GM19239 (cell line): ENCODE measurements around the gene RASA3.

Experiments
- DNase-seq: peaks from one replicate; pipeline ENCODE4 v3.0.0; 2011; ENCODE audit warnings: low spot score; ENCODE audit not compliant: insufficient read length
- FAIRE-seq: peaks from 2 replicates; lab custom pipeline; 2011; peaks lifted over from hg19 to GRCh38; lab: Jason Lieb, UNC

RASA3 gene

DNA sequence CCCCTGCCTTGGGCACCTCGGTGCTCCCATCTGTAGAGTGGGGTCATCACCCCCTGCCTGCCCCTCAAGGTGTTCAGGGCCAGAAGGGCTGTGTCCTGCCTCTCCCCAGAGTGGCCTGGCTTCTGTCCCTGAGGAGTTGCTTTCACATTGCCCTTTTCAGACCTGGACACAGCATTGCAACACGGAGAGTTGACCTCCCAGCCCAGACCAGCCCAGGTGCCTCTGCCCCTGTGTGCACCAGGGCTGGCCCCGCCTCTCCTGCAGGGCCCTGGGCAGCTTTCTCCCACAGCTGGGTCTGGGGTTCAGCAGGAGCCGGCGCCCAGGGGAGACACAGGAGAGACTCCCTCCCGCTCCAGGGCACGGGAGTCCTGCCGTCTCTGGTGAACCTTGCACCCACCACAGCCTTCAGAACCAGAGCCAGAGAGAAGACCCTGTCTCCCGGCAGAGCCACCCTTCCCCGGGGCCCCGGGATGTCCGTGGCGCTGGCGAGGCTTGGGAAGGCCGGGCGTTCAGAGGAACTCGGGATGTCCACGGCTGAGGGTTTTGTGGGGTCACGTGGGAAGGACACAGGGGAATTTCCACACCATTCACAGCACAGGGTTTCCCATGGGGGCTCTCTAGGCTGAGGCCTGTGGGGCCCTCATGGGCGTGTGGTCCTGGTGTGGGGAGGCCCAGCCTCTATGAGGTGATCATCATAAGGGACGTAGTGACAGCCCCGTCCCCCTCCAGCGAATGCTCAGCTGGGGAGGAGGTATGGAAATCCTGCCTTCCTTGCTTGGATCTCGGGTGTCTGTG is 181.8 kb downstream of the RASA3 start:
- FAIRE-seq (no peak), DNase-seq (no peak)

DNA sequence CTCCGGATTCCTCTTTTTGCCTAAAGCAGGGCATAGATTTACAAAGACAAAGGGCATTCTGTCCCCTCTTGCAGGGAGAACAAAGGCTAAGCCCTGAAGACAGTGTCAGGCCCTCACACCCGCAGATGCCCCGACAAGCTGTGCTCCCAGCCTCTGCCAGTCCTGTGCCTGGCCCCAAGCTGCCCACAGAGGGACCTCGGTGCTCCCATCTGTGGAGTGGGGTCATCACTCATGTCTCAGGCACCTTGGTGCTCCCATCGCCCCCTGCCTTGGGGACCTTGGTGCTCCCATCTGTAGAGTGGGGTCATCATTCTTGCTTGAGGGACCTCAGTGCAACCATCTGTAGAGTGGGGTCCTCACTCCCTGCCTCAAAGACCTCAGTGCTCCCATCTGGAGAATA is 182.9 kb downstream of the RASA3 start:
- FAIRE-seq (no peak), DNase-seq (no peak)

GRCh38 chr13:113948034-113948742 is 184.2 kb downstream of the RASA3 start:
- DNase-seq (no peak), FAIRE-seq (no peak)

DNA sequence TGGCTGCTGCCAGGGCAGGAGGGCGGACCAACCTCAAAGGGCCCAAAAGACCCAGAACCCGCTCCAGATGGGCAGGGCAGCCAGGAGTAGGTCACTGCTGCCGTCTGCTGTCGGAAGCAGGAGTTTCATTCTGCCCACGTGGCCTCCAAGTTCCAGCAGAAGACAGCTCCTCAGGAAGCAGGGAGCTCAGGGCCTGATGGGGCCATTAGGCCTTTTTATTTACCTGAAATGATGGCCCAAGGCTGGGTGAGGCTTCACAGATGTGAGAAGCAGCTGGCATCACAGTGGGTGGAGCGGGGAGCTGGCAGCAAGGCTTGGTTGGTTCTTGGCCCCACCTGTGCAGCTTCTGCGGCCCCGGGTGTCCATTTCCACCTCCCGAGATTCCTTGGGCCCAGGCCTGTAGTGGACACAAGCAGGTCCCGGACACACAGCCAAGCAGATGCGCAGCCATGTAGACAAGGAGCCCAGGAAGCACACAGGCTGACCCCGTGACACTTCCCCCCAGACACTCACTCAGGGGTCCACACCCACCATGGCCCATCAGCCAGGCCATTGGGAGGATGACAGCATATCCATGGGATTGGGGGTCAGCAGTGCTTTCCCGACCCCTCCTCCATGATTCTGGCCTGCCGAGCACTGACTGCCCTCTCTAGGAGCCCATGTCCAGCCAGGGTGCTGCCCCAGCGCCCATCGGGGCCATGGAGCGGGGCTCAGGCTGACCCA is 185.0 kb downstream of the RASA3 start:
- no peak for DNase-seq
- FAIRE-seq = no peak

DNA sequence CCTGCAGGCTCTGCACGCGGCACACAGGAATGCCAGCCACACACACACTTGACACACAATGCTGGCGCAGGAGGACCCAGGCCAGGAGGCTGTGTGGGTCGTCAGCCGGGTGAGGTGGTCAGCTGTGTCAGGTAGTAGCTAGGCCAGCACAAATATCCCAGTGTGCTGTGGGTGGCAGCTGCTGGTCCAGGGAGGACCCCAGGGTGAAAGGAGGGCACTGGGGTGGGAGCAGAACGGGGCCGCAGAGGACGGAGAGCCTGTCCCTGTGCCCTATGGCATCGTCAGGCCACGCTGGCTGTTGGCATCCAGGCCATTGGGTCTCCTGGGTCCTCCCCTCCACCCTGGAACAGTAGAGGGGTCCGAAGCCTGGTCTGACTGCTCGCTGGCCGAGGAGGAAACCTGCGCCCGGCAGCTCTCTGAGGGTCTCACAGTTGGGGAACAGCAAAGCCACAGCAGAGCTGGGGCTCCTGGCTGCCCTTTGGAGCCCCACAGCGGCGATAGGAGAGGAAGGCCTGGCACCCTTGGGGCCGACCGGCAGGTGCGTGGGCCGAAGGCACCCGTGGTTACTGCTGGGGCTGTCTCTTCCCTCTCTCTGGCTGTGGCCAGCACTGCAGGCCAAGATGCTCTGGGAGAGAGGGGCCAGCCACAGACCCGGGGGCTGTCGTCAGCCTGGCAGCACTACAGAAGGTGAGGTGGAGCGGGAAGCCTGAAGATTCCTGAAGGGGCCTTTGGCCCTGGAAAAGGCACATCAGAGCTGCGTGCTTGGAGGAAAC is 185.8 kb downstream of the RASA3 start:
- FAIRE-seq (no peak), DNase-seq (no peak)

DNA sequence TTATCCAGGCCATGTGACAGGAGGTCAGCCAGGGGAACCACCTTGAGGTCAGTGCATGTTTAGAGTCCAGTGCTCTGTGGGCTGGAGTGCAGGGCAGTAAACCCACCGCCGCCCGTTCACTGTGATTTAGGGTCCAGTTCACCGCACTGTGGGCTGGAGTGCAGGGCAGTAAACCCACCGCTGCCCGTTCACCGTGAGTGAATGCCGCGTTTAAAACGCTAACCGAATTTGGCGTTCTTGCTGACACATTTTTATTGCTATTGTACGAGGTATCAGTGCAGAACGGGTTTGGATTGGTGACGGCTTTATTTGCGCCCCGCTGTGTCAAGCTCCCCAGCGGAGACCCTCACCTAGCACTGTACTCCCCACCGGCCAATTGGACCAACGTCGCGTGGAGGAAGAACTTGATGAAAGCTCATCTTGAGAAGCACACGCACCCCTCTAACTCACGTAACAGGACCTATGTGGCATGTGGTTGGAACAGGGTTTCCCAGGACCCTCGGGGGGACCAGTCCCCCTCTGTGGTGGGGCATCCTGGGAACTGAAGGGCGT is 186.5 kb downstream of the RASA3 start:
- no peak for FAIRE-seq
- DNase-seq = no peak

DNA sequence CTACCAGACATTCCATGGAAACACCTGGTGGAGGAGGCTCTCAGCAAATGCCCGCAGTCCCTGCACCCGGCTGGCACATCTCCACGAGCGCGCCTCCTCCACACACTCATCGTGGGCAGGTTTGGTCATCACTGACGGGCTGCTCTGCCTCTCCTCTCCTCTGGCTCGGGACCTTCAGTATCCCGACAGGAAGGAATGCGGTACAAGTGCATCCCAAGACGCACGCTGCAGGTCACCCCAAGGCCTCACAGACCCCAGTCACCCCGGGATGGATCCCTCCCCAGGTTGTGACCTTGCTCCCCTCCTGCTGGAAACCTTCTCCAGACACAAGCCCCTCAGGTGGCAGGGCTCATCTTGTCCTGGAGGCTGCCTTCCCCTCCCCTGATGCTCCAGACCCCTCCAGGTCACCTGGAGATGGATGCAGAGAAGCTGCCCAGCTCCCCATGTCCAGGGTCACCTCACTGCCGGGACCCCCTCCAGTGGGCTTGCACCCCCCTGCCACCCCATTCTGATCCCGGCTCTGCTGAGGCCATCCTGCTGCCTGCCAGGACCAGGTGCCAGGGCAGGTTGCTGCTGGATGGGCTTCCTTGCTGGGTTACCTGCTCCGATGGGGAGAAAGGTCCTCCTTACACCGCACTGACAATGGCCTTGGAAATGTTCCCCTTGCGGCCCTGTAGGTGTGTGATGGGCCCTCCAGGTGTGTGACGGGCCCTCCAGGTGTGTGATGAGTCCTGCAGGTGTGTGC is 188.4 kb downstream of the RASA3 start:
- no peak for DNase-seq
- FAIRE-seq = no peak

- DNase-seq (no peak), FAIRE-seq (no peak)
Observed at GRCh38 chr13:113942591-113943103, 189.8 kb downstream of the RASA3 start.

DNA sequence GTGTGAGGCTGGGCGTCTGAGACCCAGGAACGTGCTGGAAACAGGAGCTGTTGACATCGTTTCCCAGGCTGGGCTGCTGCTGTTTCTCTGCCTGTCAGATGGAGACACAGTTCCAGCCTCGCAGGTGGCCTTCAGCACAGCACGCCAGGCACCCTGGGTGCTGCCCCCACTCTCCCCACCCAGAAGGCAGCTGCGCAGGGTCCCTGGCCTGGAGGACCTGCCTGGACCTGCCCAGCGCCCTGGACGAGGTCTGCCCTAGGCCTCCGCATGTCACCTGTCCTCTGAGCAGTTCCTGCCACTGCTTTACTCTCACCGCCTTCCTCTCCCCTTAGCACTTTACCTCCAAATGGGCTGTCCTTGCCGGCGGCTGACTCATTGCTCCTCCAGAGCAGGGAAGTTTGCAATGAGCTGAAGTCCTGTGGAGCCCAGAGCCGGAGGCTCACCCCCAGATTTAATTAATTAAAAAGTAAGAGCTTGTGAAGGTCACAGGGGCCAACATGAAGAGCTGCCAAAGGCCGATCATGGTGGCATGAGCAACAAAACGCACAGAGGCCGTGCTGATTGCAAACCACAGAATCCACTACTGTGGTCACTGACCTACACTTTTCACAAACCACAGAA is 190.7 kb downstream of the RASA3 start:
- FAIRE-seq (no peak), DNase-seq (no peak)

DNA sequence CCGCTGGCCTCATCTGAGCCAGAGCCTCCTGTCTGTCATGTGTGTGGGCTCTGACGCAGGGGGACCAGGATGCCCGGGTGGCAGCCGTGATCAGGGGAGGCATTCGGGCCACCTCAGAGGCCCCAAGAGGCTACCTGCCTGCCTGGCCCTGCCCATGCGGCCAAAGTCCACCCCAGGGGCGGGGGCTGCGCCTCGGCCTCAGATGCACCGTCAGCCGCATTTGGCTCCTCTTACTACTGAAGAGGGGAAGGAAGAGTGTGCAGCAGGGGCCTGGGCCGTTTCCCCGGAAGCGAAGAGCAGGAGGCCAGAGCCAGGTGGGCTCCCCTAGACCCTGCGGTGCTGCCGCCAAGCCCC is 192.5 kb downstream of the RASA3 start:
- DNase-seq = no peak
- FAIRE-seq = no peak

GRCh38 chr13:113939129-113939943 is 193.1 kb downstream of the RASA3 start:
- DNase-seq = no peak
- FAIRE-seq = no peak

DNA sequence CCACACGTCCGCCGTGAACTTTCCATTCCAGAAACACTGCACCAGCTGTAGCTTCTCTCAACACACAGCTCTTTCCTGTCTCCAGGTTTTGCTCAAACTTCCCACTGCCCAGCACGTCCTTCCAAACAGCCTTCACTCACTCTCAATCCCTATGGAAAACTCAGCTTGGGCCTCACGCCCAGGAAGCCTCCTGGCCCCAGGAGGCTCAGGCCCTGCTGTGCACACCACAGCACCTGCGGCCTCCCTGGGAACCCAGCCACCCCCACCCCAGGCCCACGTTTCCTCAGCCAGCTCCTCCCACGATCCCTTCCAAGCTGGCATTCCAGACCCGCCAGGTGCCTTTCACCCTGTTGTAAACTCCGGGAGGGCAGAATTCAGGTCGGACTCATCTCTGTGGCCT is 193.7 kb downstream of the RASA3 start:
- no peak for DNase-seq
- no peak for FAIRE-seq

GRCh38 chr13:113938246-113938645 is 194.2 kb downstream of the RASA3 start:
- FAIRE-seq (no peak), DNase-seq (no peak)

- FAIRE-seq = no peak
- no peak for DNase-seq
Observed at GRCh38 chr13:113937527-113938180, 194.8 kb downstream of the RASA3 start.

GRCh38 chr13:113937073-113937472 is 195.3 kb downstream of the RASA3 start:
- DNase-seq (no peak), FAIRE-seq (no peak)

- DNase-seq (no peak), FAIRE-seq (no peak)
Observed at GRCh38 chr13:113936166-113936965, 196.1 kb downstream of the RASA3 start.
